A673 (cell line): ENCODE measurements around the gene NFKB1. TPM values are rescaled to one million over a fixed set of nuclear protein-coding genes. Genes with fewer than 3 reads are reported as not detected.

Experiments
- BruUV-seq: library from RNA; stranded (reverse); fragments of 400-500 nt; replicated peaks from 2 replicates; lab custom pipeline; 2021; lab: Mats Ljungman, UMichigan
- CTCF ChIA-PET: fragments of 300-600 bp; sonication (Branson Sonifier 250); formaldehyde crosslinking; loops from one replicate; lab custom pipeline; 2022; ENCODE audit warnings: antibody characterized with exemption; lab: Charles Lee
- POLR2A ChIA-PET: fragments of 300-600 bp; sonication (Branson Sonifier 250); formaldehyde crosslinking; loops from one replicate; lab custom pipeline; 2022; ENCODE audit warnings: antibody characterized with exemption; ENCODE audit not compliant: low non-redundant PET; lab: Charles Lee
- DNase-seq: peaks from one replicate; pipeline ENCODE4 v3.0.0-alpha.2; 2015; ENCODE audit warnings: low spot score
- H3K27ac ChIP-seq: fragments of 200-600 bp; sonication (generic); 2 replicates; pipeline ENCODE4 v1.5.1; 2016; ENCODE audit warnings: mixed run types, low read depth, mild to moderate bottlenecking, mixed read lengths, antibody characterized with exemption, low read length; ENCODE audit not compliant: poor library complexity, severe bottlenecking
- H3K27me3 ChIP-seq: fragments of 200-600 bp; sonication (generic); replicated peaks from 2 replicates; pipeline ENCODE4 v1.6.1; 2017; ENCODE audit warnings: mixed run types, low read depth, mild to moderate bottlenecking, mixed read lengths, antibody characterized with exemption, low read length; ENCODE audit not compliant: insufficient read depth, poor library complexity
- H3K36me3 ChIP-seq: fragments of 200-600 bp; sonication (generic); 2 replicates; pipeline ENCODE4 v1.6.1; 2016; ENCODE audit warnings: mixed run types, mild to moderate bottlenecking, mixed read lengths, antibody characterized with exemption, low read length; ENCODE audit not compliant: insufficient read depth, poor library complexity, severe bottlenecking
- H3K4me1 ChIP-seq: fragments of 200-600 bp; sonication (generic); 2 replicates; pipeline ENCODE4 v1.6.1; 2017; ENCODE audit warnings: mixed run types, mild to moderate bottlenecking, mixed read lengths, antibody characterized with exemption, low read length; ENCODE audit not compliant: insufficient read depth, poor library complexity, severe bottlenecking
- H3K4me3 ChIP-seq: fragments of 200-600 bp; sonication (generic); 2 replicates; pipeline ENCODE4 v1.5.1; 2016; ENCODE audit warnings: low read depth, mixed run types, mild to moderate bottlenecking, mixed read lengths, low read length; ENCODE audit not compliant: poor library complexity, severe bottlenecking
- H3K9me3 ChIP-seq: fragments of 200-600 bp; sonication (generic); 2 replicates; pipeline ENCODE4 v1.6.1; 2016; ENCODE audit warnings: mixed run types, low read depth, mild to moderate bottlenecking, mixed read lengths, antibody characterized with exemption, low read length; ENCODE audit not compliant: poor library complexity, severe bottlenecking
- CTCF ChIP-seq: fragments of 300-800, 200-600 bp; sonication (generic); conservative IDR thresholded peaks from 2 replicates; pipeline ENCODE4 v1.5.1; 2017; ENCODE audit warnings: low read depth, mild to moderate bottlenecking, antibody characterized with exemption, low read length, moderate library complexity, mixed read lengths
- EZH2 ChIP-seq: fragments of 200-600 bp; sonication (generic); IDR thresholded peaks from 2 replicates; pipeline ENCODE4 v1.6.1; 2017; ENCODE audit warnings: borderline replicate concordance, low read depth, mild to moderate bottlenecking, mixed read lengths, antibody characterized with exemption, low read length; ENCODE audit not compliant: poor library complexity, severe bottlenecking
- intact Hi-C: fragments of 100-400 bp; cut with micrococcal nuclease; formaldehyde crosslinking; loops from one replicate; pipeline ENCODE4 v1.10.0; 2022; ENCODE audit not compliant: unreplicated experiment
- total RNA-seq: library from RNA; stranded (reverse); gene quantifications from 2 replicates; pipeline ENCODE4 v1.2.3, GENCODE V29; 2021

Gene NFKB1
- total RNA-seq, 1 experiment from 2014 or later = 26.1 TPM

DNA sequence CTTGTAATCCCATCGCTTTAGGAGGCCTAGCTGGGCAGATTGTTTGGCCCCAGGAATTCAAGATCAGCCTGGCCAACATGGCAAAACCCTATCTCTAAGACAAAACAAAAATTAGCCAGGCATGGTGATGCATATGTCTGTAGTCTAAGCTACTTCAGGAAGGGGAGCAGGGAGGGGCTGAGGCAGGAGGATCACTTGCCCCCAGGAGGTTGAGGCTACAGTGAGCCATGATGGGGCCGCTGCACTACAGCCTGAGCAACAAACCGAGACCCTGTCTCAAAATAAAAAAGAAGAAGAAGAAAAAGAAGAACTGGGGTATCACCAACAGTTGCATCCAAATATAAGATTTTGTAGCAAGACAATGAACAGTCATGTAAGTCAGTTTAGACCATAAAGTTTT lies 47.3 kb upstream of the NFKB1 start:
- DNase-seq = no peak
- ChIA-PET CTCF (no interaction called here), POLR2A (interaction anchor here (0.5 kb wide), 1 partner anchor 143 kb away, joined by 4 read pairs; no protein-coding TSS in a partner anchor)
- Histone ChIP-seq H3K9me3 (no peaks in the 10 kb centered on the region), H3K27me3 (no peaks in the 10 kb centered on the region), H3K4me1 (no peaks in the 10 kb centered on the region), H3K36me3 (no peaks in the 10 kb centered on the region), H3K27ac (no peak overlapping the region), H3K4me3 (no peak overlapping the region)
- intact Hi-C loops = no loop called here
- BruUV-seq = no TSS peak
- TF ChIP-seq CTCF (no peak), EZH2 (no peak)

DNA sequence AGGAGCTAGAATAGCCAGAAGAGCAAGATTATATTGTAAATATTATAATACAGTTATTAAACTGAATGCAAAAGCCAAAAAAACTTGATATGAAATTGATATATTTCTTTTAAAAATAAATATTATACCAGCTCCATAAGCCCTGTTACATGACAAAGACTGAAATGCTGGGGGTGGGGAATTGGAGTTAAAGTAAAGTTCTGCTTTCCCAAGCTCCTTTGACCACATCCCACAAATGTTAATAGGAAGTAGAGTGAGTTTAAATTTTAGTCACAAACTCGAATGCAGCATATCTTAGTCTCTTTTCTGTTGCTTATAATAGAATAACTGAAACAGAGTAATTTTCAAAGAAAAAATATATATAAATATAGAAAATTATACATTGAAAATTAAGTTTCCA lies 46.9 kb upstream of the NFKB1 start:
- no TSS peak for BruUV-seq
- intact Hi-C loops = no loop called here
- TF ChIP-seq CTCF = no peak
- TF ChIP-seq EZH2 = no peak
- Histone ChIP-seq H3K4me1 (no peaks in the 10 kb centered on the region), H3K36me3 (no peaks in the 10 kb centered on the region), H3K4me3 (no peak overlapping the region), H3K27ac (no peak overlapping the region), H3K9me3 (no peaks in the 10 kb centered on the region), H3K27me3 (no peaks in the 10 kb centered on the region)
- CTCF ChIA-PET = no interaction called here
- DNase-seq = no peak
- POLR2A ChIA-PET = interaction anchor here (0.5 kb wide), 1 partner anchor 142 kb away, joined by 4 read pairs; no protein-coding TSS in a partner anchor

GRCh38 chr4:102454981-102455685 lies 46.0 kb upstream of the NFKB1 start:
- Histone ChIP-seq H3K27me3 (no peaks in the 10 kb centered on the region), H3K36me3 (no peaks in the 10 kb centered on the region), H3K9me3 (no peaks in the 10 kb centered on the region), H3K4me1 (no peaks in the 10 kb centered on the region), H3K4me3 (no peak overlapping the region), H3K27ac (no peak overlapping the region)
- no TSS peak for BruUV-seq
- TF ChIP-seq EZH2 (no peak), CTCF (no peak)
- POLR2A ChIA-PET = no interaction called here
- intact Hi-C loops = no loop called here
- CTCF ChIA-PET = no interaction called here
- DNase-seq = no peak
